ENCODE measurements around the gene E2F4.

The E2F4 gene

DNA sequence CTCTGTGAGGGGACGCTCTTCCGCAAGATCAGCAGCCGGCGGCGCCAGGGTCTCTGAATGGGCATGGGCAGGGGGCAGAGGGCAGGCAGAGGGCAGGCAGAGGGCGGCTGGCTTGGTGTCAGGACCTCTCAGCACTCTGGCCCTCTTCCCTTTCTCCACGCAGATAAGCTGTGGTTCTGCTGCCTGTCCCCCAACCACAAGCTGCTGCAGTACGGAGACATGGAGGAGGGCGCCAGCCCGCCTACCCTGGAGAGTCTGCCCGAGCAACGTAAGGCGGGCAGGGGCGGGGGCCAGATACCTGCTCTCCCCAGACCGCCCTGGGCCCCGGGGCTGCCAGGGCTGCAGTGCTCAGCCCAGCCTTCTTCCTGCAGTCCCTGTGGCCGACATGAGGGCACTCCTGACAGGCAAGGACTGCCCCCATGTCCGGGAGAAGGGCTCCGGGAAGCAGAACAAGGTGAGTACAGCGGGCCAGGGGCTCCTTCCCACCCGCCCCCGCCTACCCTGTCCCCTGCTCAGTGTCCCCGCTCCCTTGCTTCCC is 11.1 kb downstream of the E2F4 start:
- no peak overlapping the region for H3K27ac ChIP-seq
- TF ChIP-seq ZFX (IDR thresholded peaks at IDR 0.05) = no peak
- TF ChIP-seq, protein P1, sequence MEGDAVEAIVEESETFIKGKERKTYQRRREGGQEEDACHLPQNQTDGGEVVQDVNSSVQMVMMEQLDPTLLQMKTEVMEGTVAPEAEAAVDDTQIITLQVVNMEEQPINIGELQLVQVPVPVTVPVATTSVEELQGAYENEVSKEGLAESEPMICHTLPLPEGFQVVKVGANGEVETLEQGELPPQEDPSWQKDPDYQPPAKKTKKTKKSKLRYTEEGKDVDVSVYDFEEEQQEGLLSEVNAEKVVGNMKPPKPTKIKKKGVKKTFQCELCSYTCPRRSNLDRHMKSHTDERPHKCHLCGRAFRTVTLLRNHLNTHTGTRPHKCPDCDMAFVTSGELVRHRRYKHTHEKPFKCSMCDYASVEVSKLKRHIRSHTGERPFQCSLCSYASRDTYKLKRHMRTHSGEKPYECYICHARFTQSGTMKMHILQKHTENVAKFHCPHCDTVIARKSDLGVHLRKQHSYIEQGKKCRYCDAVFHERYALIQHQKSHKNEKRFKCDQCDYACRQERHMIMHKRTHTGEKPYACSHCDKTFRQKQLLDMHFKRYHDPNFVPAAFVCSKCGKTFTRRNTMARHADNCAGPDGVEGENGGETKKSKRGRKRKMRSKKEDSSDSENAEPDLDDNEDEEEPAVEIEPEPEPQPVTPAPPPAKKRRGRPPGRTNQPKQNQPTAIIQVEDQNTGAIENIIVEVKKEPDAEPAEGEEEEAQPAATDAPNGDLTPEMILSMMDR (conservative IDR thresholded peaks at IDR 0.05) = no peak

DNA sequence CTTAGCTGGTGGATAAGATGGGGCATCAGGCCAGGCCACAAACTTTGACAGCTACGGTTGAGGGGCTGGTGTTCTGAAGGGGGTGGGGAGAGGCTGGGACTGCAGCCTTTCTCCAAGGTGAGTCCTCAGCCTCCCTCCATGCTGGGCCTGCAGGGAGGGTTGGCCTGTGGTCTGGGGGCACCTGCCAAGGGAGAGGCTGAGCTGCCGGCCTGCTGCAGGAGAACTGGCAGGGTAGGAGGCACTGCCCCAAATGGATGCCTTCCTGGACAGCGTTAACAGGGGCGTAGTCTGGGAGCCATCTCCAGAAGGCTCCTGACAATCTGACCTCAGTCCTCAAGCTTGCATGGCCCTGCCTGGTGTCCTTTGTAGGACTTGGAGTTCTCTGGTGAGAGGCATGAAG is 12.1 kb downstream of the E2F4 start:
- no peak overlapping the region for H3K27ac ChIP-seq
- no peak for TF ChIP-seq ZFX (IDR thresholded peaks at IDR 0.05)

DNA sequence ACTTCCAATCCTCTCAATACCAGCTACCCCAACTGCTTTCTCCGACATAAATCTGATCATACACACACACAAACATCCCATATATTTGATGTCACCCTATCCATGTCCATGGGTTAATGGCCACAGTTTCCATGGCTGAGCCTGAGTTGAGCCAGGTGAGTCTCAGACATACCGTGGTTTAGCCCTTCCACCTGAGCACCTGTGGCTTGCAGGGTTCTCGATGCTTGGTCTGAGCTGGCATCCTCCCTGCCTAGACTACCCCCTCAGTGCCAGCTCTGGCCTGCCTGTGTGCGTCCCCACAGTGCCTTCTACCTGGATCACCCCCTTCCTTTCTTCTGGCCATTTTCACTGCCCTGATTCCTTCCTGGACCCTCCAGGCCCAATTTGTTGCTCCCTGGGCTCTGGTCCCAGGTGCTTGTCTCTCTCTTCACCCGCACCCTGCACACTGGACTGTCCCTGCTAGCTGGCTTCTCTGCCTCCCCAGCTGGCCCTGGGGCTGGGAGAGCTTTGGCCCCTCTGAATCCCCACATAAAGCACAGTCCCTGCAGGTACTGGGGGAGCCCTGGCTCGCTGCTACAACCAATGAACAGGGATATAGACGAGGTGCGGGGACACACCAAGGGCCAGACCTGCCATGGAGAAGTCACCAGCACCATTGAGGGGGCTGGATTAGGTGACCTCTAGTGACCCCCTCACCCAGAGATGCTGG is 14.3 kb downstream of the E2F4 start:
- H3K27ac ChIP-seq = peak overlapping the region; percentile 34; the same call in 1 of the 2 replicates
- TF ChIP-seq, protein P1 (conservative IDR thresholded peaks at IDR 0.05) = no peak
- no peak for TF ChIP-seq ZFX (IDR thresholded peaks at IDR 0.05)

DNA sequence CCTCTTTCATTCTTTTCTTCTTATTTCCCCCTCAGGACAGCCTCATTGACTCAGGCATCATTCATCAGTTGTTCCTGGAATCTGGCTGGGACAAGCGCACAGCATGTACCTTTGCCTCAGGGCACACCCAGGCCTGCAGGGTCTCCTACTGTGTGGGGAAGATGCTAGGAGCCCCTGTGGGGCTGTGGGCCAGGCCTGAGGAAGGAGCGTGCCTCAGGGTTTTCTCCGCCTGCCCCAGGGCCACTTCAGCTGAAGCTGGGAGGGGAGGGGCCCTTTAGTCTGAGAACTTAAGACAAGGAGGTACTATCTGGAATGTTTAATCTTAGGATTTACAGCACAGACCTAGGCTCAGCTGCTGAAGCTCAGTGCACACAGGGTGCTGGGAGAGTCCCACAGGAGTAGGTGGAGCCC is 14.9 kb downstream of the E2F4 start:
- TF ChIP-seq, protein P1 (conservative IDR thresholded peaks at IDR 0.05) = no peak
- no peak for TF ChIP-seq ZFX (IDR thresholded peaks at IDR 0.05)
- H3K27ac ChIP-seq = peak overlapping the region; percentile 34

DNA sequence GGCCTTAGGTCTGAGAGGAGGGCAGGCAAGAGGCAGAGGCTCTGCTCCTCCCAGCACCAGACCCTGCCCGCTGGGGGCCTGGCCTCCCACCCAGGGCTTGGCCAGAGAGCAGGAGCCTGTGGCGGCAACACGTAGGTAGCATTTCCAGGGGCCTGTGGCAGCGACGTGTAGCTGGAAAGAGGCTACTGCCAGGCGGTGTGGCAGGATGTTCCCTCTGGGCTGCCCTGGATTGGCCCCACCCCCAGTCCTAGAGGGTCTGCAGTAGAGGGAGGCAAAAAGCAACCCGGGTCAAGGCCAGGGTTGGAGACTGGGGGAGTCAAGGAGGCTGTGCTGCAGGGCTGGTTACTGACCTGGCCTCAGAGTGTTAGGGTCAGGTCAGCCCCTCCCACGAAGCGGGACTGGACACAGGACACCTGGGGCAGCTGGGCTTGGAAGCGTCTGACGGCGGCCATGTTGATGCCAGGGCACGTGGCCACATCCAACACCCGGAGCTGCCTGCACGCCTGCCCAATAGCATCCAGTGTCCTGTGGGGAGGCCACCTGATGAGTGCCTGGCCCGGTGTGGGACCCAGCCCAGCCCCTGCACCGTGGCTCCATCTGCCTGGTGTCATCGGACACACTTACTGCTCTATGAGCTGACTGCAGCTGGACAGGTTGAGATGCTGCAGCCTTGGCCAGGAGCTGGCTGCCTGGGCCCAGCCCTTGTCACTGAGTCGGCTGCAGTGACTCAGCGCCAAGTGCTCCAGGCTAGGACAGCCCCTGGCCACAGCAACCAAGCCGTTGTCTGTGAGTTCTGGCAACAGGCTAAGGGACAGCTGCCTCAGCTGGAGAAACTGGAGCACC is 15.5 kb downstream of the E2F4 start:
- no peak for TF ChIP-seq ZFX (IDR thresholded peaks at IDR 0.05)
- TF ChIP-seq, protein P1 (conservative IDR thresholded peaks at IDR 0.05) = no peak
- peak overlapping the region; percentile 34 for H3K27ac ChIP-seq

DNA sequence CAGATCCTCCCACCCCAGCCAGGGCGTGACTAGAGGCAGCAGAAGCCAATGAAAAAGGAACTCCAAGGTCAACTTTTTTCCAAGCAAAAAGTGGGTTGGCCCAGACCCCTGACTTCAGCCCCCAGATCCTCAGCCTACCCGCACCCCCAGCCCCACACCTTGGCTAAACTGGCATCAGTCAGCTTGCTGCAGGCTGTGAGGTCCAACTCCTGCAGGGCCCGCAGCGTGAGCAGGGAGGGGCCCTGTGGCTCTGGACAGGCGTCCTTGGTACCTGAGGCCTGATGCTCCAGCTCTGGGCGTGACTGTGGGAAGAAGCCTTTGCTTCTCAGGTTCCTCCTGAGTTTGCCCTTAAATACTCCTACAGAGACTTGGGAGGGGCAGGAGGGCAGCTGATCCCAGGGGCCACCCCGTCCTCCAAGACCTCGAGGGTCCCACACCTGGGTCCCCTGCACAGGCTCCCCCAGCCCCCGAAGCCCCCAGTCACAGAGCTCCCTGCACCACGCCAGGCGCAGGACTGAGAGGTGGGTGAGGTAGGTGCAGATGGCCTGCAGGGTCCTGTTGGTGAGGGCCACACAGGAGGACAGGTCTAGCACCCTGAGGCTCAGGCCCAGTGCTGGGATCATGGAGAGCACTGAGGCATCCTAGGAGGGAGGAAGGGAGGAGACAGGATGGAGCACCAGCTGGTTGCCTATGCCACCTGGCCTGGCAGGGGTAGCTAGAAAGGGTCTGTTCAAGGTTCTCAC is 16.4 kb downstream of the E2F4 start:
- H3K27ac ChIP-seq = peak overlapping the region; percentile 34
- TF ChIP-seq, protein P1 (conservative IDR thresholded peaks at IDR 0.05) = no peak
- no peak for TF ChIP-seq ZFX (IDR thresholded peaks at IDR 0.05)

DNA sequence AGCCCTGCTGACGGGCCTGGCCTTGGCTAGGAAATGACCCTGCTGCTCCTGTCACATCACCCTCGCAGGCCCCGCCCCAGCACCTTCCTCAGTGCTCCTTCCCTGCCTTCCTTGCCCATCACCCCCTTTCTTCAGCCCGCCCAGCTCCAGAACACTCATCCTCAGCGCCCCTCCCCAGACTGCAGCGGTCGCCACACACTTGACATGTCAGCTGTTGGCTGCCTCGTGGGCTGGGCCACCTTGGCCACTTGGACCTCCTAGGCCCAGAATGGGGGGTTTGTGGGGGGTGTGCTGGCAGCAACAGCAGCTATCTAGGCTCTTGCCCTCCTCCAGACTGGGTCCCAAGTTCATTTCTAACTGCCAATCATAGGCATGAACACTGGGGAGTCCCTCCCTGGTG is 17.6 kb downstream of the E2F4 start:
- no peak overlapping the region for H3K27ac ChIP-seq

More for the DNA sequence above, 17.6 kb downstream of the E2F4 start:
- TF ChIP-seq ZFX (IDR thresholded peaks at IDR 0.05) = no peak
- TF ChIP-seq, protein P1 (conservative IDR thresholded peaks at IDR 0.05) = no peak
